ENCODE data around the gene SH3D19.

The SH3D19 gene

DNA sequence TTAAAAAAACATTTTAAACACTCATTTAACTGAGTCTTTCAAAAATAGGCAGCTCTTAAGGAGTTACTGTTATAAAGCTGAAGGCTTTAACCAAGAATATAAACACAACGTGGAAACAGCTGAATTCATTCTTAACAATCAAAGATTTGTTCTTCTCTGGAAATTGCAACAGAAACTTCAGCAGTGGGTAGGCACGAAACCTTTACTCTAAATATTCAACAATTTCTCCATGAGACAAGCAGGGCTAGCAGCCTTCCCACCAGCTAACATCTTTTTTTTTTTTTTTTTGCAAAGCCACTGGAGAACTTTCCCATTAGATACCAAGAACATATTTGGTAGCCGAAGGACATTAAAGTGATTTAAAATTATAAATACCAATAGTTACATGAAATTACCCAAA, 126.7 kb downstream of the SH3D19 start:
- DNase-seq (ENCODE audit: low read depth in 2 of 2), result no peak

DNA sequence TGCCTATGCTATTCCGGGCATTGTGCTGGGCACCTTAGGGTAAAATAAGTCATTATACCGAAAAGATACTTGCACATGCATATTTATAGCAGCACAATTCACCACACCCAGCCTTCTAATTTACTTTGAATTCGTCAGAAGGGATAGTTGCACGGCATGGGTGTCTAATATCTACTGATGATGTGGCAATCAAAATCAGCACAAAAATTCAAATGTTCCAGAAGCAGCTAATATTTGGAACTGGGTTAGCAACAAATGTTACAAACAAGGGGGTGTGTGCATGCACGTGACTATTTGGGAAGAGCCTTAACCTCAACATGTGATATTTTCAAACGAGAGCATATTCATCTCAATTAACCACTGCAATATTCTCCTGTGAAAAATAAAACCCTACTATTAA, 128.2 kb downstream of the SH3D19 start:
- no peak for DNase-seq (ENCODE audit: low read depth in 2 of 2)

DNA sequence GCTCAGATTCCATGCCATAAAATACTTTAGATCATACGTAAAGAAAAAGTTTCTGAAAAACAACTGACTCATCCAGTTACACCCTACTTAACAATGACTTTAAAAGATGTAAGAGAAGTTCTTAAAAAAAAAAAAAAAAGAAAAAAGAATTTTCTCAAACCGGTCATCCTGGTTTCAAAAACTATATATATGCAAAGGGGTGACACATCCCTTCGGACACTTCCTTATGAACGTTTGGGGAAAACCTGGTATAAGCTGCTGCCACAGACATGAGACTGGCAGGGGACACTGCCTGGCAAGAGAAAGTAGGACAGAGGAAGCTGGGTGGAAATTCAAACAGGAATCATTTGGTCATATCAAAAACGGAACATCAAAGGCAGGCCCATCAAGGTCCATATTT, 129.6 kb downstream of the SH3D19 start:
- DNase-seq (ENCODE audit: low read depth in 2 of 2), result no peak

DNA sequence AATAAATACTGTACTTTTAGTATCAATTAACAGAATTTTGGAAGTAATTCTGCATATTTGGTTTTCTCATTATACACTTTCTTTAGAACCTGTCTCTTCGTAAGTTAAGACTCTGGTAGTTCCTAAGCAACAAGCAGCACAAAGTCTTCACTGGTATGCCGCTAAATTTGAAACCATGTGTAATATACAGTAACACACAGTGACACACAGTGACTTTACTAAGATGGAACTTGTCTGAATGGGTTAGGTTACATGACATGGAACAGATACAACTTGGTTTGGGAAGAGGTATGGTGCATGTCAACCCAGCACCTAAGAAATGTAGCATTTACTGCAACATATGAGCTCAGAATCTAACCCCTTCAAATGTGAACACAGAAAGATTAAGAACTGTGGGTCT, 132.0 kb downstream of the SH3D19 start:
- DNase-seq (ENCODE audit: low read depth in 2 of 2), result no peak

GRCh38 chr4:151192556-151193235, 132.7 kb downstream of the SH3D19 start:
- no peak for DNase-seq (ENCODE audit: low read depth in 2 of 2)

DNA sequence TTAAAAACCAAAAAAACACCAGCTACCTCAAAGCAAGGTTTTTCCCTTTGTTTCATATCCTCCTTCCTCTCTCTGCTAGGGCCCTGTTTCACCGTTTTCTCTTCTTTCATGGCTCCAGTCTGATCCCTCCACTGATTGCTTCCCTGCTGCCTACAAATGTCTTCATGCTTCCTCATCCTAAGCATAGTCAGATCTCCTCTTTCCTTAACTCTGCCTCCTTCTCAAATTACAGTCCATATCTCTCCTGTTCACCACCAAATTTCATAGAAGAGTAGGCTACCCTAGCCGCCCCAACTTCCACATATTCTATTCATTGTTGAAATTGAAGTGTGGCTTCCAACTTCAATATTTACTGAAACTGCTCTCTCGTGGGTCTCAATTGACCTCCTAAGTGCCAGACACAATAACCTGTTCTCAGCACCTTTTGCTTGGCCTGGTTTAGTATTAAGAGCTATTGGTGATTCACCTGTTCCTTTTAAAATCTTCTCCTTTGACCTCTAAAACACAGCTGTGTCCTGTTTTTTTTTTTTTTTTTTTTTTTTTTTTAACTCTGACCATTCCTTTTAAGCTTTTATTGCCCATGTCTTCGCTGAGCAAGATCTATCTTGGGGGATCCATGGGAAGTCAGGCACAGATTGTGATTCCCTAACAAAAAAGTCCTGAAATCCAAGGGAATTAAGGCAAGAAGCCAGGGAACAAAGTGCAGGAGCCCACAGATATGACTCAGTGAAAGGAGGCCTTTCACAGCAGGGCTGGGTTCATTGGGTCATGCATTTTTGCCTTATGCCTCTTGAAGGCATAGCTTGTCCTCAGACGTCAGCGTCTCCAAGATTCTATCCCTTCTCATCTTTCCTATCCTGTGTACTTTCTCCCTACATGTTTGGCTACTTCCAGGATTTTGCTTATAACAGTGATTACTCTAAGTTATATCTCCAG, 140.6 kb downstream of the SH3D19 start:
- DNase-seq (ENCODE audit: low read depth in 2 of 2), result no peak

DNA sequence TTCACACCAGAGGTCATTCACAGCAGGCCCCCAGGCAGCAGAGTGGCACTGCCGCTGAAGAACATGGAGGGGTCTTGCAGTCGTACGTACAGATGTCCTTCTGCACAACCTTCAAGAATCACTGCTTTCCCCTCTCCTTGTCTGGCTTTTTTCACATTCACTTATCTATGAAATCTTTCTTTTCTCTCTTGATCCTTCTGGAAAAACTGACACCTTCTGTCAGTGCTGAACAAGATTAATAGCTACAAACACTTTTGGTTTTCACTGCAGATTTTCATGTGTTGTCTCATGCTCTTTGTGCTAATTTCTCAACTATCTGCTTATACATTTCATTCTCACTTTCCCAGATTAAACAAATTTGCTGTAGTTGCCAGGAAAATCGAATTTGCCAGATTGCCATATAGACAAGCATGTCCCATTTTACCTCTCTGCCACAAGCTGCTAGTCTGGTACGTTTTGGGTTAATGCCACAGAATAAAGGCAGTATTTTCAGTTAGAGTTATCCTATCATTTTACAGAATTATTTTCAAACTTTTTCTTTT, 142.9 kb downstream of the SH3D19 start:
- DNase-seq (ENCODE audit: low read depth in 2 of 2), result no peak

DNA sequence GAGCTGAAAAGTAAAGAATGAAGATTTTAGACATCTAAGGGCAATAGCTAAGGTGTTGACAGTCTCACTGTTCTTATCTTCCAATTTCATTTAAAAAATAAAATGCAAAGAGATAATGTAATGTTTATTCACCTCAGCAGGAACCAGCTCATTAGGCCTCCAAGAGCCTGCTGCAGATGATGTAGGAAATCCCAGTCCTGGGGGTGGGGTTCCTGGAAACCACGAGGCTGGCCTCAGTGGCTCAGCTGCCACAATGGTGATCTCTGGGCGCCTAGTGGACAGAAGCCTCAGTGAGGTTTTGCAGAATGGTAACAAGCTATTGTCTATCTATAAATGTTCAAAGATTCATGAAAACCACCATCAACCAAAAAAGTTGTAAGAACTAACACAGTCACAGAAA, 148.7 kb downstream of the SH3D19 start:
- no peak for DNase-seq (ENCODE audit: low read depth in 2 of 2)

DNA sequence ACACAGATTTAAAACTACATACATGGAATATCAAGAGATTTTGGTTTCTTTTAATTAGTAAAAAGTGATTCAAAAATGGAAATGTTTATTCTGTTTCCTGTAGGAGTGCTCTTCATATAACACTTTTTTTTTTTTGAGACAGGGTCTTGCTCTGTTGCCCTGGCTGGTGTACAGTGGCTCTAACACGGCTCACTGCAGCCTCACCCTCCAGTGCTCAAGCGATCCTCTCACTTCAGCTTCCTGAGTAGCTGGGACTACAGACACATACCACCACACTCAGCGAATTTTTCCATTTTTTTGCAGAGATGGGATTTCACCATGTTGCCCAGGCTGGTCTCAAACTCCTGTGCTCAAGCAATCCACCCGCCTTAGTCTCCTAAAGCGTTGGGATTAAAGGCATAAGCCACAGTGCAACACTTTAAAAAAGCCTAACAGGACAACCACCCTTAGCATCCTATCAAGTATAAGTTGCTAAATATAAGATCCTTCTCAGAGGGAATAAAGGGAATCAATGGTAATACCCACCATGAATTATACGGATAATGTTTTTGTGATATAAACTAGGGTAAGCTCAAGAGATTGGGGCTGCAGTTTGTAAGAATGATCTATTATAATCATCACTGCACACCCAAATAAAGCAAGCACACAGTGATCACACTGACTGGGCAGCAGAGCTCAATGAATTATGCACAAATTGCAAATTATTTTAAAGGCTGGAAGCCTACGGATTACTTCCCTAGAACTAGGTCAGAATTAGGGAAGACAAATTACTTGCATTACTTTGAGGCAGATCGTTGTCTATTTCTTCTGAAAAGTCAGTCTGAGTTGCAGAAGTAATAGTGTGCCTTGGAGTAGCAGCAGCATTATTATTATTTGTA, 149.4 kb downstream of the SH3D19 start:
- no peak for DNase-seq (ENCODE audit: low read depth in 2 of 2)

DNA sequence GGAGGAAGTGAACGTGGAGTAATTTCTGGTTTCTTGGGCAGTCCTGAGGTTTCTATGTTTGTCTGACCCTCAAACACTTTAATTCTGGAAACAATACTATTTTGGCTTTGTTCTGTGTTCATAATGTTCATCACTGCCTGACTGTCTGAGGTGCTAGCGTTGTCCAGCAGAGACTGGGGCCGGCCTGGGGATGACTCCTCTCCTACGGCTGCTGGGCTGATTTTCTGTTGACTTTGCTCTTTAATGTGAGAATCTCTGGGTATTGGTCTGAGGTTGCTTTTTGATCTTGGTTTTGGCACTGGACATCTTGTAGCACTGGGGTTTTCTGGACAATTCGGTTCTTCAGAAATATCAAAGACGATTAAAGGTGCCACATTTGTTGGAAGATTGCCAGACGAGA, 150.2 kb downstream of the SH3D19 start:
- DNase-seq (ENCODE audit: low read depth in 2 of 2), result no peak

- no peak for DNase-seq (ENCODE audit: low read depth in 2 of 2)
These were observed 150.6 kb downstream of the SH3D19 start for GRCh38 chr4:151174784-151175183.

DNA sequence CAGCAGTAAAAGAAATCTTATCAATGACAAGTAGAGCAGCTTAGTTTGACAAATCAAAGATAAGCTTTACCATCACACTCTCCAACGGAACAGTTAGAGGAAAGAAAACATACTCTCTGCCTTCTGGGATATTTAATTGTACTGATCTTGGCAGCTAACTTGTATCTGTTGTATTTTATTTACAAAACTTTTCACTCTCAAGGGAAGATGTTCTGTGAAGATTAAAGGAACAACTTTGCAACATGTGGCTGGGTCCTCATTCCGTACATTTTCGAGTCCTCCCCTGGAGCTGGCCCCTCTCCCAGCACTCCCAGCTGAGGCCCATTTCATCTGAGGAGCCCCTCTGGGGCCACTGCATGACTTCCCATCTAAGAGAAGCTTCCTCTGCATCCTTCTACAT, 151.5 kb downstream of the SH3D19 start:
- DNase-seq (ENCODE audit: low read depth in 2 of 2), result no peak

- DNase-seq (ENCODE audit: low read depth in 2 of 2), result no peak
These were observed 155.5 kb downstream of the SH3D19 start for GRCh38 chr4:151169900-151170299.

DNA sequence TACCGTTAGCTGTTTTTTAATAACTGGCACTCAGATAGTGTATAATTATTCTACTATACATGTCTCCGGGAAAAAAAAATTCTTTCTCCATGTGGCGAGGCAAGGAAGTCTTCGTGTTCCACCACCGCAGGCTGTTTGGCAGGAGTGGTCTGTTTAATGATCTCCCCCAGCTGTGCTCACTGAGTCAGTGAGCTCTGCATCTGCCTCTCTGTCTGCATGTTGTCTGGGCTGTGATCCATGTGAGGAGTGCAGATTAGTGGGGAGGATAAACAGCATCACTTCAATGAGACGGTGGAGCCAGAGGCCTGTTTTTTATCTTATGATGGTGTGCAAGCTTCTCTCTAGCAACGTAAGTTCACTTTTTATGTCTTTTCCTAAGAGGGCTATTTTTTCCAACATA, 156.2 kb downstream of the SH3D19 start:
- DNase-seq (ENCODE audit: low read depth in 2 of 2), result no peak

DNA sequence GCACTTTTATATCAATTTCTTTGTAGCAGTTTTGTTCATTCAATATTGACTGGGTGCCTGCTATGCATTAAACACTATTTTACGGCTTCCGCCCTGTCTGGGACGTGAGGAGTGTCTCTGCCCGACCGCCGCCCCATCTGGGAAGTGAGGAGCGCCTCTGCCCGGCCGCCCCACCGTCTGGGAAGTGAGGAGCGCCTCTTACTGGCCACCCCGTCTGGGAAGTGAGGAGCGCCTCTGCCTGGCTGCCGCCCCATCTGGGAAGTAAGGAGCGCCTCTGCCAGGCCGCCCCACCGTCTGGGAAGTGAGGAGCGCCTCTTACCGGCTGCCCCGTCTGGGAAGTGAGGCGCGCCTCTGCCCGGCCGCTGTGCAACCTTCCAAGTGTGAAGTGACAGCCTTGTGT, 157.8 kb downstream of the SH3D19 start:
- no peak for DNase-seq (ENCODE audit: low read depth in 2 of 2)

DNA sequence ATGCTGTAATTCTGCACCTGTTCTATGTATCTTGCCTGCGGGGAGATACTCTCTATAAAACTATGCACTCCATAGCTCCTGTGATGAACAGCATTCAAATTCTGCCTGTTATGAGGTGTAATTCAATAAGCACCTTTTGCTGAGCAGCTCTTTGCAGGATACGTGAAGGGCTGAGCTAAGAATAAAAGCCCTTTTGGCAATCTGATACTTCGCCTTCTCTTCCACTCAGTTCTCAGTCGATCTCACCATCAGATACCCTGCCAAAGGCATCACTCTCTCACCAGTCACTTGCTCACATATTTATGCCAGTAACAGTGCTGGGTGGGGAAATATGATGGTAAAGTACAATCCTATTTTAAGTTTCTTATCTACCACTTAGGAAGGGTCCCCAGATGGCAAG, 158.8 kb downstream of the SH3D19 start:
- DNase-seq (ENCODE audit: low read depth in 2 of 2), result no peak

- DNase-seq (ENCODE audit: low read depth in 2 of 2), result no peak
These were observed 160.0 kb downstream of the SH3D19 start for GRCh38 chr4:151165205-151166000.

DNA sequence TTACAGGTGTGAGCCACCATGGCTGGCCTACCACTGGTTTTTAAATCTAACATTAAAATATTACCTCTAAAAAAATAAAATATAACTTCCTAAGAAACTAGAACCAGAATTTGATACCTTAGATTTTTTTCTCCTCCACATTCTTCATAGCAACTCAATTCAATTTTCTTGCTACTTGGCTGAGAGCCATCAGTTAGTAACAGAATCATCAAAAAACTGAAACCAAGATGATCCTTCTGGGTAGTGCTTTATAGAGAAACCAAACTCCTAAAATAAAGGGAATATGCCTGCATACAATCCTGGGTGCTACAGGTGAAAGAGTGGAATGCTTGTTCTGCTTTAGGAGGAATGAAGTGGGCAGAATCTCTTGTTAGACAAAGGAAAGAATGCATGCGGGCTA, 161.6 kb downstream of the SH3D19 start:
- DNase-seq (ENCODE audit: low read depth in 2 of 2), result no peak

GRCh38 chr4:151158979-151159378, 166.4 kb downstream of the SH3D19 start:
- DNase-seq (ENCODE audit: low read depth in 2 of 2), result no peak

GRCh38 chr4:151157543-151157942, 167.9 kb downstream of the SH3D19 start:
- no peak for DNase-seq (ENCODE audit: low read depth in 2 of 2)

DNA sequence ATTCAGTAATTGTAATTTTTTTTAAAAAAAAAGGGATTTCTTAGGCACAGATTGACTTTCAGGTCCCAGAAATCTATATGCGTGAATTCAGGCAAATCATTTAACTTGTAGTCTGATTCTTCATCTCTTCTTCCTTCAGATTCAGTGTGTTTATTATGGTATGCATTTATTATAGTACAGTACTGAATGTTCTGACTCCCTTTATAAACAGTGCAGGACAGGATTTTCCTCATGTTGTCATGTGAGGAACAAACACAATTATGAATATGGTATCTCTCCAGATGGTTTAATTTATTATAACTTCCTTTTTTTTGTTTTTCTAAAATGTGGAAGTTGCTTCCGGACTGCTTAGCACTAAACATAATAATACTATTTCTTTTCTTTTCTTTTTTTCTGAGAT, 171.8 kb downstream of the SH3D19 start:
- DNase-seq (ENCODE audit: low read depth in 2 of 2), result no peak
